ENCODE measurements around the gene EPHA1. TPM values are rescaled to one million over a fixed set of nuclear protein-coding genes. Genes with fewer than 3 reads are reported as not detected.

EPHA1 gene
- not detected in 2 replicates for total RNA-seq

GRCh38 chr7:143408686-143409561 is at the start of gene EPHA1:
Gene EPHA1 (minus strand): TSS chr7:143408856. CDS start chr7:143408805, 51 bp downstream.

GRCh38 chr7:143443153-143443552 is 34.5 kb upstream of the EPHA1 start, which contains the start of gene TAS2R60:
Gene TAS2R60 (plus strand): TSS chr7:143443453. CDS start chr7:143443453, 0 bp downstream.

GRCh38 chr7:143380646-143381426 is 27.8 kb downstream of the EPHA1 start, which contains the start of gene ZYX:
Gene ZYX (plus strand): TSS chr7:143381345. CDS start chr7:143381572, 227 bp downstream.

GRCh38 chr7:143362131-143363015 is 46.3 kb downstream of the EPHA1 start, which contains the start of gene FAM131B:
Gene FAM131B (minus strand): TSS chr7:143362713. CDS start chr7:143362603, 110 bp downstream.

Other genes starting within 250 kb of the EPHA1 start
- not detected in 2 replicates for gene TAS2R39, start 225.4 kb downstream of the EPHA1 start, total RNA-seq
- not detected in 2 replicates for gene TAS2R40, start 186.8 kb downstream of the EPHA1 start, total RNA-seq
- 108 and 156 TPM in 2 replicates for gene GSTK1, start 145.4 kb downstream of the EPHA1 start, total RNA-seq
- not detected in 2 replicates for gene TMEM139, start 123.9 kb downstream of the EPHA1 start, total RNA-seq
- gene CASP2, start 120.5 kb downstream of the EPHA1 start, total RNA-seq, result 10.9 and 12.5 TPM in 2 replicates
- not detected in 2 replicates for gene CLCN1, start 92.7 kb downstream of the EPHA1 start, total RNA-seq
- 0.35 and 2.9 TPM in 2 replicates for gene FAM131B, start 46.1 kb downstream of the EPHA1 start, total RNA-seq
- 173 and 187 TPM in 2 replicates for gene ZYX, start 27.5 kb downstream of the EPHA1 start, total RNA-seq
- not detected in 2 replicates for gene TAS2R60, start 34.6 kb upstream of the EPHA1 start, total RNA-seq
- not detected in 2 replicates for gene TAS2R41, start 69.0 kb upstream of the EPHA1 start, total RNA-seq
- not detected in 2 replicates for gene CTAGE15, start 162.9 kb upstream of the EPHA1 start, total RNA-seq
- 1.8 and 3.4 TPM in 2 replicates for gene TCAF2, start 212.1 kb upstream of the EPHA1 start, total RNA-seq

Measured in pericardium fibroblast (primary cell).